Measurements from ENCODE around the gene ART5. TPM values are rescaled to one million over a fixed set of nuclear protein-coding genes. Genes with fewer than 3 reads are reported as not detected.

ART5 gene
- polyA plus RNA-seq, 3 donors = not detected

DNA sequence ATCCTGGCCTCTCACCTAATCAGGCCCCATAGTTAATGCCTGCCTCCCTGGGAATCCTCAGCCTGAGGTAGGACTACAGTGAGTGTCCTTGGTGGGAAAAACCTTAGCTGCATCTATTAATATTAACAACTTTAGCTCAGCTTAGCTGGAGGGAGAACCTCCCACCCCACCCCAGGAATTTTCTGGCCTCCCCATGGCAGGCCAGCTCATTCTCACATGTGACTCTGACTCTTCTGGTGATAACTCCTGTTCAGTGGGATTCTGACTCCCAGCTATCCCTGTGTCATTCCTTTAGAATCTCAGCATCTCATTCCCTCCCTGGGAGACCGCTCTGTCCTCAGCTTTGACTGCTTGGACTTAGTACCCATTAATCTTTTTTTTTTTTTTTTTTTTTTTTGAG lies 14.5 kb downstream of the ART5 start:
- H3K36me3 ChIP-seq (replicated peaks in 1 of 2; ENCODE audit: control insufficient read depth in 1 of 2, insufficient read depth in 2 of 2, low read length in 2 of 2) = no peaks in the 10 kb centered on the region
- no peak overlapping the region for H3K27ac Mint-ChIP-seq

DNA sequence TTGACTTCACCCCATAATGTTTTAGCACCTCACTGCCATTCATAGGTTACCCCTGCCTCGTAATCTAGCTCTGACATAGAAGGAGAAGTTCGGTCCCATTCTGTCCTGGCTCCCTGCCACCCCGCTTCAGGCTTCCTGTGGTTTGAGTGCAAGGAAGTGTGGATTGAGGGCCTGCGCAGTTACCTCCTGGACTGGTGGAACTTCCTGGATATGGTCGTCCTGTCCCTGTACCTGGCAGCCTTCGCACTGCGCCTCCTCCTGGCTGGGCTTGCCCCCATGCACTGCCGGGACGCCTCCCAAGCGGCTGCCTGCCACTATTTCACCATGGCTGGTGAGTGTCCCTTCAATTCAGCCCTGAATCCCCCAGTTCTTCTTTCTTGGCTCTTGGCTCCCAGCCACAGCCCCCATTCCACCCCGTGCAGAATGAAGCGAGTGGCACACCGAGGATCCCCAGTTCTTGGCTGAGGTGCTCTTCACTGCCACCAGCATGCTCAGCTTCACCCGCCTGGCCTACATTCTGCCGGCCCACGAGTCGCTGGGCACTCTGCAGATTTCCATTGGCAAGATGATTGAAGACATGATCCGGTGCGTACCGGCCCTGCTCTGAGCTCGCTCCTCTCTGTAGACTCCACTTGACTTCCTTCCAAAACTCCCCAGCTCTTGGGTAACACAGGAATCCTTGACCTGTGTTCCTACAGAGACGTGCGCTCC lies 15.4 kb downstream of the ART5 start:
- H2AFZ ChIP-seq (ENCODE audit: insufficient read depth, low read depth, low read length, poor library complexity, severe bottlenecking) = peak overlapping the region; percentile 81
- peaks cover 0 to 4% of the 10 kb centered on the region in 2 donors for H3K36me3 Mint-ChIP-seq
- no peaks in the 10 kb centered on the region for H3K9me3 ChIP-seq (replicated peaks in 1 of 2; ENCODE audit: control insufficient read depth in 1 of 2, insufficient read depth in 1 of 2, low read length in 2 of 2)
- peaks cover 0 to 7% (median 1%) of the 10 kb centered on the region in 3 donors for H3K27me3 Mint-ChIP-seq (ENCODE audit: low read depth in 3 of 3)
- peak overlapping the region; percentile 40 to 72 (median 43) for H3K4me3 ChIP-seq (replicated peaks in 1 of 3; ENCODE audit: low read depth in 2 of 3, low read length in 3 of 3)
- no peaks in the 10 kb centered on the region for H4K20me1 ChIP-seq (ENCODE audit: insufficient read depth, low read length)
- no peaks in the 10 kb centered on the region for H3K27me3 ChIP-seq (ENCODE audit: control insufficient read depth in 2 of 2, insufficient read depth in 2 of 2, low read length in 2 of 2)
- peaks cover 25% of the 10 kb centered on the region in 2 donors for H3K4me1 ChIP-seq (ENCODE audit: control insufficient read depth in 1 of 2, insufficient read depth in 2 of 2, low read length in 2 of 2)
- peak overlapping the region in 5 of 7 donors; percentile 46 to 63 (median 53) for H3K27ac Mint-ChIP-seq
- H3K9ac ChIP-seq (ENCODE audit: insufficient read depth, low read length, poor library complexity, severe bottlenecking) = peak overlapping the region; percentile 42
- H3K79me2 ChIP-seq (ENCODE audit: insufficient read depth, low read length) = no peaks in the 10 kb centered on the region
- 1% methylated on average over 19 of the region's 23 CpGs for WGBS (ENCODE audit: insufficient coverage)
- peak; percentile 61 to 85 (median 73) for DNase-seq
- intact Hi-C loops (cut with micrococcal nuclease) = no loop called here
- TF ChIP-seq, protein P1, sequence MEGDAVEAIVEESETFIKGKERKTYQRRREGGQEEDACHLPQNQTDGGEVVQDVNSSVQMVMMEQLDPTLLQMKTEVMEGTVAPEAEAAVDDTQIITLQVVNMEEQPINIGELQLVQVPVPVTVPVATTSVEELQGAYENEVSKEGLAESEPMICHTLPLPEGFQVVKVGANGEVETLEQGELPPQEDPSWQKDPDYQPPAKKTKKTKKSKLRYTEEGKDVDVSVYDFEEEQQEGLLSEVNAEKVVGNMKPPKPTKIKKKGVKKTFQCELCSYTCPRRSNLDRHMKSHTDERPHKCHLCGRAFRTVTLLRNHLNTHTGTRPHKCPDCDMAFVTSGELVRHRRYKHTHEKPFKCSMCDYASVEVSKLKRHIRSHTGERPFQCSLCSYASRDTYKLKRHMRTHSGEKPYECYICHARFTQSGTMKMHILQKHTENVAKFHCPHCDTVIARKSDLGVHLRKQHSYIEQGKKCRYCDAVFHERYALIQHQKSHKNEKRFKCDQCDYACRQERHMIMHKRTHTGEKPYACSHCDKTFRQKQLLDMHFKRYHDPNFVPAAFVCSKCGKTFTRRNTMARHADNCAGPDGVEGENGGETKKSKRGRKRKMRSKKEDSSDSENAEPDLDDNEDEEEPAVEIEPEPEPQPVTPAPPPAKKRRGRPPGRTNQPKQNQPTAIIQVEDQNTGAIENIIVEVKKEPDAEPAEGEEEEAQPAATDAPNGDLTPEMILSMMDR (IDR thresholded peaks at IDR 0.05) = peak; percentile 17
- H3K4me3 Mint-ChIP-seq = peak overlapping the region; percentile 80 to 89
- H3K36me3 ChIP-seq (replicated peaks in 1 of 2; ENCODE audit: control insufficient read depth in 1 of 2, insufficient read depth in 2 of 2, low read length in 2 of 2) = no peaks in the 10 kb centered on the region
- H3K27ac ChIP-seq (ENCODE audit: low read depth in 1 of 2, low read length in 2 of 2) = no peak overlapping the region
- peaks cover 0 to 1% (median 0%) of the 10 kb centered on the region in 7 donors for H3K9me3 Mint-ChIP-seq
- peaks cover 25% of the 10 kb centered on the region for H3K4me1 Mint-ChIP-seq
- peak overlapping the region; percentile 76 for H3K4me2 ChIP-seq (replicated peaks; ENCODE audit: extremely low read depth, low read length, poor library complexity, severe bottlenecking)

More for the DNA sequence above, 14.5 kb downstream of the ART5 start:
- no peak overlapping the region for H3K4me2 ChIP-seq (replicated peaks; ENCODE audit: extremely low read depth, low read length, poor library complexity, severe bottlenecking)
- Mint-ChIP-seq H3K27me3 (ENCODE audit: low read depth in 3 of 3) (peaks cover 0 to 5% (median 1%) of the 10 kb centered on the region in 3 donors), H3K9me3 (peaks cover 0 to 1% (median 0%) of the 10 kb centered on the region in 7 donors), H3K4me1 (peaks cover 25% of the 10 kb centered on the region), H3K4me3 (no peak overlapping the region), H3K36me3 (peaks cover 0 to 6% of the 10 kb centered on the region in 2 donors)
- no peak overlapping the region for H3K9ac ChIP-seq (ENCODE audit: insufficient read depth, low read length, poor library complexity, severe bottlenecking)
- no peaks in the 10 kb centered on the region for H3K27me3 ChIP-seq (ENCODE audit: control insufficient read depth in 2 of 2, insufficient read depth in 2 of 2, low read length in 2 of 2)
- no peak overlapping the region for H3K27ac ChIP-seq (ENCODE audit: low read depth in 1 of 2, low read length in 2 of 2)
- H3K4me1 ChIP-seq (ENCODE audit: control insufficient read depth in 1 of 2, insufficient read depth in 2 of 2, low read length in 2 of 2) = peaks cover 25% of the 10 kb centered on the region in 2 donors
- intact Hi-C loops (cut with micrococcal nuclease) = no loop called here
- no peak overlapping the region for H3K4me3 ChIP-seq (replicated peaks in 1 of 3; ENCODE audit: low read depth in 2 of 3, low read length in 3 of 3)
- no peaks in the 10 kb centered on the region for H3K79me2 ChIP-seq (ENCODE audit: insufficient read depth, low read length)
- WGBS (ENCODE audit: insufficient coverage) = no CpG with 5 or more reads among the region's 1 CpG
- no peaks in the 10 kb centered on the region for H4K20me1 ChIP-seq (ENCODE audit: insufficient read depth, low read length)
- peak overlapping the region; percentile 81 for H2AFZ ChIP-seq (ENCODE audit: insufficient read depth, low read depth, low read length, poor library complexity, severe bottlenecking)
- H3K9me3 ChIP-seq (replicated peaks in 1 of 2; ENCODE audit: control insufficient read depth in 1 of 2, insufficient read depth in 1 of 2, low read length in 2 of 2) = no peaks in the 10 kb centered on the region
- TF ChIP-seq, protein P1 (IDR thresholded peaks at IDR 0.05) = no peak
- no peak for DNase-seq
